Body of pancreas (tissue), 4 donors: Measurements from ENCODE around the gene ACTR3C. TPM values are rescaled to one million over a fixed set of nuclear protein-coding genes. Genes with fewer than 3 reads are reported as not detected.
A peak's percentile ranks its signal among the peaks of the same experiment; 100 is the strongest.
"Not testable (repeated sequence)": the region's sequence is repeated elsewhere in the genome, so short reads cannot be mapped to it uniquely, and the experiment has no call there.

Source experiments
- ATAC-seq: fragments of 150-250 bp; one replicate; pipeline ENCODE4 v1.9.1; 2016
- DNase-seq, 4 donors: peaks; one replicate each; pipeline ENCODE4 v3.0.0-alpha.2; 2019
- H3K27ac ChIP-seq, 4 donors: fragments of 200-600 bp; sonication (generic); 1 replicate in 3 of 4; 2 replicates in 1 of 4; pipeline versions ENCODE4 v1.5.1 to v1.6.1; 2016 to 2019; ENCODE audit warnings: mild to moderate bottlenecking in 1 of 4, mixed read lengths in 1 of 4, moderate library complexity in 1 of 4
- H3K27me3 ChIP-seq, 2 donors: fragments of 200-600 bp; sonication (generic); one replicate each; pipeline ENCODE4 v1.6.0; 2016; ENCODE audit warnings: mild to moderate bottlenecking in 1 of 2
- H3K36me3 ChIP-seq, 2 donors: fragments of 200-600 bp; sonication (generic); replicated peaks in 1 of 2; 2 replicates each; pipeline ENCODE4 v1.5.1; 2016; ENCODE audit warnings: low read depth in 2 of 2; ENCODE audit not compliant: insufficient read depth in 1 of 2
- H3K4me1 ChIP-seq: fragments of 200-600 bp; sonication (generic); one replicate; pipeline ENCODE4 v1.6.0; 2016
- H3K4me3 ChIP-seq, 2 donors: fragments of 200-600 bp; sonication (generic); 1 replicate in 1 of 2; 2 replicates in 1 of 2; pipeline ENCODE4 v1.5.1; 2016 to 2019
- H3K9me3 ChIP-seq, 3 donors: fragments of 200-600 bp; sonication (generic); 1 replicate in 2 of 3; 2 replicates in 1 of 3; pipeline ENCODE4 v1.5.1; 2016
- POLR2A ChIP-seq, 3 donors: fragments of 450-650 bp; IDR thresholded peaks; one replicate each; pipeline ENCODE4 v1.6.1; 2016; ENCODE audit warnings: antibody characterized with exemption in 3 of 3, mild to moderate bottlenecking in 2 of 3
- WGBS, 2 donors: methylation state at CpG; one replicate each; pipeline ENCODE4 v1.1.5; 2017; 5-methylcytosine and 5-hydroxymethylcytosine counted together
- intact Hi-C: fragments of 100-400 bp; cut with DNase I; formaldehyde crosslinking; loops from one replicate; pipeline ENCODE4 v1.15.1; 2023
- total RNA-seq, 2 donors: library from RNA; depleted of rRNA; stranded (reverse); fragments of >200 nt; gene quantifications; one replicate each; pipeline ENCODE4 v1.1.0, GENCODE V29; 2016
- TF ChIP-seq, protein P1 (sequence below), 7 experiments: fragments of 450-650 bp in 4 of 7; fragments of 200-600 bp in 3 of 7; sonication (generic) in 3 of 7; IDR thresholded peaks; one replicate each; pipeline ENCODE4 v1.5.1; 2016 to 2019; ENCODE audit warnings: antibody characterized with exemption in 7 of 7

The ACTR3C gene
- total RNA-seq, 2 donors from 2014 or later, result 35.5 to 69.9 TPM

DNA sequence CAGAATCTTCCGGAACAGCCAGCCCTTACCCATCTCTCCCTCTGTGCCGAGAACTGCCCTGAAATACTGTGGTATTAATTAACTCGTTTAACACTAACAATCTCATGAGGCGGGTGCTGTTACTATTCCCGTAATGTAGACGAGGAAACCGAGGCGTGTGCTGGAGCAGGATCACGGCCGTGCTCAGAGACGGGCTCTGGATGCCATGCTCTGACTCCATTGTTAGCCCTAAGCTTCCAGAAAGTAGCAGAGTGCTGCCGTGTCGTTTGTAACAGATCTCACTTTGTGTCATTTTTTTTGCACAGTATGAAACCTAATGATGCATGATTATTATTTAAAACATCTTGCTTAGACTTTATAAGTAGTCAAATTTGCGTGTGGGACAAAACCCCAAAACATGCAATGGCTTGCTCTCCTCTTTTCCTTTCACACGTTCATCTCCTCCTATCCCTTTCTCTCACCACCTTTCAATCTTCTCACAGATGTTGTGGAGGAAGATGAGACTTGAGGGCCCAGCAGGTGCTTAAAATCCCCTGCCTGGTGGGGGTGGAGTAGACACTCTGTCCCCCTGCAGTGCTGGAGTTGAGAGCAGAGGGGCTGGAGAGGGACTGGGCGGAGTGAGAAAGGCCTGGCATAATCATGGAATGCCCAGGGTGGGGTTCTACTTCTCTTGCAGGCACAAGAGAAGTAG is 482 bp upstream of the ACTR3C start:
- 5 to 10% methylated on average over 13 to 16 of the region's 16 CpGs for WGBS, 2 donors
- no peaks in the 10 kb centered on the region for H3K27me3 ChIP-seq
- H3K36me3 ChIP-seq, result no peaks in the 10 kb centered on the region
- H3K4me3 ChIP-seq, result peak overlapping the region; percentile 14 to 52
- H3K9me3 ChIP-seq, result no peaks in the 10 kb centered on the region
- peak overlapping the region; percentile 91 to 99 (median 98) for H3K27ac ChIP-seq
- DNase-seq (no peak), ATAC-seq (no peak)
- H3K4me1 ChIP-seq, result peaks cover 54% of the 10 kb centered on the region
- intact Hi-C loops, result no loop called here
- TF ChIP-seq, protein P1, sequence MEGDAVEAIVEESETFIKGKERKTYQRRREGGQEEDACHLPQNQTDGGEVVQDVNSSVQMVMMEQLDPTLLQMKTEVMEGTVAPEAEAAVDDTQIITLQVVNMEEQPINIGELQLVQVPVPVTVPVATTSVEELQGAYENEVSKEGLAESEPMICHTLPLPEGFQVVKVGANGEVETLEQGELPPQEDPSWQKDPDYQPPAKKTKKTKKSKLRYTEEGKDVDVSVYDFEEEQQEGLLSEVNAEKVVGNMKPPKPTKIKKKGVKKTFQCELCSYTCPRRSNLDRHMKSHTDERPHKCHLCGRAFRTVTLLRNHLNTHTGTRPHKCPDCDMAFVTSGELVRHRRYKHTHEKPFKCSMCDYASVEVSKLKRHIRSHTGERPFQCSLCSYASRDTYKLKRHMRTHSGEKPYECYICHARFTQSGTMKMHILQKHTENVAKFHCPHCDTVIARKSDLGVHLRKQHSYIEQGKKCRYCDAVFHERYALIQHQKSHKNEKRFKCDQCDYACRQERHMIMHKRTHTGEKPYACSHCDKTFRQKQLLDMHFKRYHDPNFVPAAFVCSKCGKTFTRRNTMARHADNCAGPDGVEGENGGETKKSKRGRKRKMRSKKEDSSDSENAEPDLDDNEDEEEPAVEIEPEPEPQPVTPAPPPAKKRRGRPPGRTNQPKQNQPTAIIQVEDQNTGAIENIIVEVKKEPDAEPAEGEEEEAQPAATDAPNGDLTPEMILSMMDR (IDR thresholded peaks at IDR 0.05), result no peak
- TF ChIP-seq POLR2A (IDR thresholded peaks at IDR 0.05), result peak in 1 of 3 donors; percentile 13

GRCh38 chr7:150322114-150322832 is 1.1 kb downstream of the ACTR3C start:
- intact Hi-C loops, result no loop called here
- peaks cover 56% of the 10 kb centered on the region for H3K4me1 ChIP-seq
- peak overlapping the region; percentile 91 to 99 (median 98) for H3K27ac ChIP-seq
- peak overlapping the region; percentile 14 to 52 for H3K4me3 ChIP-seq
- no peaks in the 10 kb centered on the region for H3K36me3 ChIP-seq
- no peak for TF ChIP-seq POLR2A (IDR thresholded peaks at IDR 0.05)
- TF ChIP-seq, protein P1 (IDR thresholded peaks at IDR 0.05), result no peak
- ATAC-seq (no peak), DNase-seq (peak in 3 of 4 donors; percentile 44 to 52 (median 49))
- no peaks in the 10 kb centered on the region for H3K9me3 ChIP-seq
- H3K27me3 ChIP-seq, result no peaks in the 10 kb centered on the region
- WGBS, 2 donors, result 16 to 24% methylated on average over 4 of the region's 4 CpGs

DNA sequence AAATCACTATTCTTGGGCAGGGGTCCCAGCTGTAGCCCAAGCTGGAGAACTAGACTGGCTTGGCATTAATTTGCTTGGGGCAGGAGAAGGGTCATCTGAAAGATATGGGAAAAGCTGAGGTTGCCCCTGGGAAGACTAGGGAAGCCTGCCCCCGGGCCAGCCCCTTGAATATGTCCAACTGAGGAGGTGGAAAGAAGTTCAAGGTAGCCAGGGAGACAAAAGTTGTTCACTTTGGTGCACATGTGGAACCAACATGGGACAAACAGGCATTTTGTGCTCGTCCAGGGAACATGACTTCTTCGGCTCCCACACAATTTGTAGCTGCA is 1.6 kb downstream of the ACTR3C start:
- TF ChIP-seq, protein P1 (IDR thresholded peaks at IDR 0.05), result no peak
- TF ChIP-seq POLR2A (IDR thresholded peaks at IDR 0.05), result no peak
- no peak for ATAC-seq
- DNase-seq, result no peak
- no peak overlapping the region for H3K4me3 ChIP-seq
- H3K9me3 ChIP-seq, result no peaks in the 10 kb centered on the region
- peaks cover 60% of the 10 kb centered on the region for H3K4me1 ChIP-seq
- intact Hi-C loops, result no loop called here
- 75 to 78% methylated on average over 3 of the region's 3 CpGs for WGBS, 2 donors
- no peaks in the 10 kb centered on the region for H3K27me3 ChIP-seq
- peak overlapping the region; percentile 91 to 99 (median 98) for H3K27ac ChIP-seq
- H3K36me3 ChIP-seq, result no peaks in the 10 kb centered on the region

- no peak for TF ChIP-seq POLR2A (IDR thresholded peaks at IDR 0.05)
- TF ChIP-seq, protein P1 (IDR thresholded peaks at IDR 0.05), result no peak
- no peaks in the 10 kb centered on the region for H3K36me3 ChIP-seq
- WGBS, 2 donors, result 64 to 67% methylated on average over 7 of the region's 7 CpGs
- peaks cover 78% of the 10 kb centered on the region for H3K4me1 ChIP-seq
- intact Hi-C loops, result no loop called here
- no peak for ATAC-seq
- H3K9me3 ChIP-seq, result no peaks in the 10 kb centered on the region
- no peaks in the 10 kb centered on the region for H3K27me3 ChIP-seq
- peak overlapping the region in 1 of 4 donors; percentile 13 for H3K27ac ChIP-seq
- H3K4me3 ChIP-seq, result no peak overlapping the region
- DNase-seq, result no peak
Measured at GRCh38 chr7:150317748-150318444, 5.4 kb downstream of the ACTR3C start.

DNA sequence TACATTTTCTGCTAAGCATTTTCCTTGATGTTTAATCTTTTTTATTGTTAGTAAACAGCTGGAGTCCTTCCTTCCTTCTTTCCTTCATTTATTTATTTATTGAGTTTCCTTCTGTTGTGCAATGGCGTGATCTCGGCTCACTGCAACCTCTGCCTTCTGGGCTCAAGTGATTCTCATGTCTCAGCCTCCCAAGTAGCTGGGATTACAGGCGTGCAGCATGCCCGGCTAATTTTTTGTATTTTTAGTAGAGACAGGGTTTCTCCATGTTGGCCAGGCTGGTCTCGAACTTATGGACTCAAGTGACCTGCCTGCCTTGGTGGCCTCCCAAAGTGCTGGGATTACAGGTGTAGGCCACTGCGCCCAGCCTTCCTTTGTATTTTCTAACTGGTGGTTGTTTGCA is 6.4 kb downstream of the ACTR3C start:
- 71 to 75% methylated on average over 6 of the region's 6 CpGs for WGBS, 2 donors
- intact Hi-C loops, H3K4me3 ChIP-seq, H3K27me3 ChIP-seq, H3K9me3 ChIP-seq, DNase-seq, ATAC-seq, H3K36me3 ChIP-seq: not testable (repeated sequence)
- Histone ChIP-seq H3K27ac (peak overlapping the region in 2 of 4 donors; percentile 31 to 59), H3K4me1 (peaks cover 77% of the 10 kb centered on the region)
